Lower leg skin (tissue), 3 donors: ENCODE results near the gene EML4.

Experiments
- POLR2A ChIP-seq, 2 donors: fragments of 450-650 bp; IDR thresholded peaks; one replicate each; pipeline ENCODE4 v1.6.1; 2016 to 2017; ENCODE audit warnings: antibody characterized with exemption in 2 of 2, mild to moderate bottlenecking in 1 of 2, moderate library complexity in 1 of 2
- TF ChIP-seq, protein P1 (sequence below), 3 donors: fragments of 450-650 bp; IDR thresholded peaks; one replicate each; pipeline ENCODE4 v1.5.1; 2016; ENCODE audit warnings: antibody characterized with exemption in 3 of 3, mild to moderate bottlenecking in 3 of 3, moderate library complexity in 2 of 3

DNA sequence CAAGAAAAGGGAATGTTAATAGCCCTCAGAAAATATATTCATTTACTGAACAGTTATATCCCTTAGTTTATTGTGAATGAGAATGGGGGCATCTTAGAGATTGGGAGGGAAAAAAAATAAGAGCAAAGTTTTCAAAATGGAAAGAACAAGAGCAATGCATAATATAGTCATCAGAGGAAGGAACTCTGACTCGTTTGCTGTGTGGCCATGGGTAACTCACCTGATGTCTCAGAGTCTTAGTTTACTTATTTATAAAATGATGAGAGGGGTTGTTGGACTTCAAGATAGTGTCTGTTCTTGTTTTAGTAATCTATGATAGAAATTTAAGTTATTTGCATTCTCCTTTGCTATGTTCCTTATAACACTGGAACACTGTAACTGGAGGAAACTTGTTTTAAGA lies 70.7 kb downstream of the EML4 start:
- TF ChIP-seq, protein P1, sequence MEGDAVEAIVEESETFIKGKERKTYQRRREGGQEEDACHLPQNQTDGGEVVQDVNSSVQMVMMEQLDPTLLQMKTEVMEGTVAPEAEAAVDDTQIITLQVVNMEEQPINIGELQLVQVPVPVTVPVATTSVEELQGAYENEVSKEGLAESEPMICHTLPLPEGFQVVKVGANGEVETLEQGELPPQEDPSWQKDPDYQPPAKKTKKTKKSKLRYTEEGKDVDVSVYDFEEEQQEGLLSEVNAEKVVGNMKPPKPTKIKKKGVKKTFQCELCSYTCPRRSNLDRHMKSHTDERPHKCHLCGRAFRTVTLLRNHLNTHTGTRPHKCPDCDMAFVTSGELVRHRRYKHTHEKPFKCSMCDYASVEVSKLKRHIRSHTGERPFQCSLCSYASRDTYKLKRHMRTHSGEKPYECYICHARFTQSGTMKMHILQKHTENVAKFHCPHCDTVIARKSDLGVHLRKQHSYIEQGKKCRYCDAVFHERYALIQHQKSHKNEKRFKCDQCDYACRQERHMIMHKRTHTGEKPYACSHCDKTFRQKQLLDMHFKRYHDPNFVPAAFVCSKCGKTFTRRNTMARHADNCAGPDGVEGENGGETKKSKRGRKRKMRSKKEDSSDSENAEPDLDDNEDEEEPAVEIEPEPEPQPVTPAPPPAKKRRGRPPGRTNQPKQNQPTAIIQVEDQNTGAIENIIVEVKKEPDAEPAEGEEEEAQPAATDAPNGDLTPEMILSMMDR (IDR thresholded peaks at IDR 0.05): no peak
- TF ChIP-seq POLR2A (IDR thresholded peaks at IDR 0.05): no peak
